Activated T-cell treated with anti-CD3 and anti-CD28 coated beads, Interleukin-2, amount 50 U/mL, for 1 hour (primary cell): ENCODE measurements around the gene DENND5A.
"Not testable (repeated sequence)": the region's sequence is repeated elsewhere in the genome, so short reads cannot be mapped to it uniquely, and the experiment has no call there.

Experiments used
- DNase-seq: peaks from one replicate; pipeline ENCODE4 v3.0.0-alpha.2; 2020

Gene DENND5A

DNA sequence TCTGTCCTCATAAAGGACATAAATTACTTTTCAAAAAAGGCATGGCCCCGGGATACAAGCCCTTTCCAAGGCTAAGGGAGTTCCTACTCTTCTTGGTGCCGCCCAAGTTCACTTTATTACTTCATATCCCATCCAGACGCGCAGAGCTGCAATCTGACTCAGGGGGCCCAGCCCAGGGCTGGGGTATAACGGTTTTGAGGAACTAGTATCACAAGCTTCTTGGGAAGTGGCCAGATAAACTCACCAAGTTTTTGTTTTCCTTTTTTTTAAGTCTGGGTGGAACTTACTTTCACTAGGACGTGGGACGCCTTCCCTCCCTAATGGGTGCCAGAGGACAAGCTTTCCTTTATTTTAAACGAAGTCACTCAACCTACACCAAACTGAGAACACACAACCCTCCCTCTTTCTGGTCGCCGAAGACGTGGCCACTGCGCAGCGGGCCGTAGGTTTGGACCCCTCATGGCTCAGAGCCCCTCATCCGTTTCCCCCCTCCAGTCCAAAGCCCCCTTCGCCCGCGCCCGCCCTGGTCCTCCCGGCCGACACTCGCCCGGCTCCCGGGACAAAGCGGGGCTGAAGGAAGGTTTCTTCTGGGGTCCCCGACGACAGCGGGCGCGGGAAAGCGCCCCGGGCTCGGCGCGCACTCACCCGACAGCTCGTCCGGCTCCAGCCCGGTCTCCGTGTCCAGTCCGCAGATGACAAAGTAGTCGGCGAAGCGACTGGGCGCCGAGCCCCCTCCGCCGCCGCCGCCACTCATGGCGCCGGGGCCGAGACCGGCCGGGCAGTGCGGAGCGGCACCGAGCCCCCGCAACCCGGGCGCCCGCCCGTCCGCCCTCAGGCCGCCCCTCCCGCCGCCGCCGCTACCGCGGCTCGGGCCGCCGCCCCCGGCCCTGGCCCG lies 587 bp downstream of the DENND5A start:
- peak; percentile 44 for DNase-seq

- DNase-seq: no peak
These were observed 1.3 kb downstream of the DENND5A start for GRCh38 chr11:9263840-9264315.

- DNase-seq: not testable (repeated sequence)
These were observed 4.4 kb downstream of the DENND5A start for GRCh38 chr11:9260838-9261146.

DNA sequence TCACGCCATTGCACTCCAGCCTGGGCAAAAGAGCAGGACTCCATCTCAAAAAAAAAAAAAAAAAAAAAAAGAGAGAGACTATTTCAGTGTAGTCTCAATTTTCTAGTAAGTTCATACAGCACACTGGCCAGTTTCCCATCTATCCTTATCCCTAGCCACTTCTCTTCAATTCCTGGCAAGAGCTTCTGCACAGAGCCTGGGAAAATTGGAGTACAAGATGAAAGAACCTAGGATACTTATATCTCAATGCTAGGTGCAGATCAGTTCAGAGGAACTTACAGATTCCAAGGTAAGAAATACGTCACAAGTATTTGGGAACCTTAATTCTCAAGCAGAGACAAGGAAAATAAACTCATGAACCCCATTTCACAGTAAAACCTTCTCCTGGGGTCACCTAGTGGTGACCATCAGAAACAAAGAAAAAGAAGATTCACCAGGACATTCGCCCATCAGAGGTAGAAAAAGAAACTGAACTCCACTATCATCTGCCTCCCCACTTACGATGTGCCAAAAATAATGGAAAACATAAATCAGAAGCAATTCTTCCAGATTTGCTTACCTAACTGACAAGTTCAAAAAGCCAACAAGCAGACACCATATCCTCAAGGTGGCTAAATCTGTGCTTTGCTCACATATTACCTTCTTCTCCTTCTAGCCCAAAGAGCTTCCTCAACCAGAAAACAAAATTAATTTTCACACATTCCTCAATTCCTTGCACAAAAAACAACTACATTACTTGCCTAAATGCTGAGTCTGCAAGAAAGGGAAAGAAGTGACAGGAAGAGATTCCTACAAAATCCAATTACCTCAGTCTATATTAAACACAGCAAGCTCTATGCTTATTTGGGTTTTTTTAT lies 4.9 kb downstream of the DENND5A start:
- no peak for DNase-seq

DNA sequence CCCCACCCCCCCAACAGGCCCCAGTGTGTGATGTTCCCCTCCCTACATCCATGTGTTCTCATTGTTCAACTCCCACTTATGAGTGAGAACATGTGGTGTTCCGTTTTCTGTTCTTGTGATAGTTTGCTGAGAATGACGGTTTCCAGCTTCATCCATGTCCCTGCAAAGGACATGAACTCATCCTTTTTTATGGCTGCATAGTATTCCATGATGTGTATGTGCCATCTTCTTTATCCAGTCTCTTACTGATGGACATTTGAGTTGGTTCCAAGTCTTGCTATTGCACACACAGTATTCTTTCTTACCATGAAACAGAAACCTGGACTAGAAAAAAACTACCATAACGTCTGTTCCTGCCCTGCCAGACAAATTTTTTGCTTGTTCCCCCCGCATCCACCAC lies 6.9 kb downstream of the DENND5A start:
- DNase-seq: not testable (repeated sequence)

GRCh38 chr11:9254416-9254815 lies 10.7 kb downstream of the DENND5A start:
- no peak for DNase-seq

GRCh38 chr11:9253086-9253485 lies 12.1 kb downstream of the DENND5A start:
- DNase-seq: no peak

- no peak for DNase-seq
These were observed 13.8 kb downstream of the DENND5A start for GRCh38 chr11:9251311-9251710.

DNA sequence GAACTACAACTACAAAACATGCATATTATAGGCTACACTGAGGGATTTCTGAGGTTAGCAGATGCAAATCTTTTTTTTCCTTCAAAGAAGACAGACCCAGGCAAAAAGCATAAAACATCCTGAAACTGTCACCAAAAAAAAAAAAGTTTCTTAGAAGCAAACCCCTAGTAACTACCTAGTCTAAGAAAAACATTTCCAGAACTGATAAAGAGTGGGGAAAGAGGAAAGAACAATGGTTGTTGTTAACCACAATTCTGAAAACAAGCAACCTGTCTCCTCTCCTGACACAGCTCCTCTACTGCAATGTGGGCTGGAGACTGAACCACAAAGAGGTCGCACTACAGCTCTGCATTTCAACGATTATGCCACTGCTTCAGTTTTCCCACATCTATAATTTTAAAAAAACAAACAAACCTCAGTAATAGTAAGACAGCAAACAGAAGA lies 15.0 kb downstream of the DENND5A start:
- peak; percentile 32 for DNase-seq

GRCh38 chr11:9249252-9249651 lies 15.9 kb downstream of the DENND5A start:
- no peak for DNase-seq

GRCh38 chr11:9247863-9248262 lies 17.3 kb downstream of the DENND5A start:
- DNase-seq: no peak

DNA sequence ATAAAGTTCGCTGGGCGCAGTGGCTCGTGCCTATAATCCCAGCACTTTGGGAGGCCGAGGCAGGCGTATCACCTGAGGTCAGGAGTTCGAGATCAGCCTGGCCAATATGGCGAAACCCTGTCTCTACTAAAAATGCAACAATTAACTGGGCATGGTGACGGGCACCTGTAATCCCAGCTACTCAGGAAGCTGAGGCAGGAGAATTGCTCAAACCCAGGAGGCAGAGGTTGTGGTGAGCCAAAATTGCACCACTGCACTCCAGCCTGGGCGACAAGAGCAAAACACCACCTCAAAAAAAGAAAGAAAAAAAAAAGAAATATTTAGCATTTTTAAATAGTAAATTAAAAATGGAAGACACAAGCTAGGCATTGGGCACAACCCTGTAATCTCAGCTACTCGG lies 28.9 kb downstream of the DENND5A start:
- DNase-seq: not testable (repeated sequence)

- DNase-seq: no peak
These were observed 32.7 kb downstream of the DENND5A start for GRCh38 chr11:9232482-9232881.

DNA sequence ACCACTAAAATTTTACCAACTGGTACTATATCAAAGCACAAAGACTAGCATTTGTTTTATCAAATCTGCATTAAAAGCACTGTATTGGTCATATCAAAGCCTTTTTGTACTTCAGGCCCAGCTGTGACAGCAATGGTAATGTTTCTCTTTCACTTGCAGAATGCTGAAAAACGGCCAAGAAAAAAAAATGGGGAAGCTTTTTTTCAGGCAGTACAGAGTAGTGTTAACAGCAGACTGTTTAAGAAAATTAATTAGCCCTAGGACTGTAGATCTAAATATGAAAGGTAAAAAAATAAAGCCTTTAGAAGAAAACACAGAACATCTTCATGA lies 33.3 kb downstream of the DENND5A start:
- DNase-seq: no peak

GRCh38 chr11:9230296-9230695 lies 34.9 kb downstream of the DENND5A start:
- no peak for DNase-seq

- no peak for DNase-seq
These were observed 37.1 kb downstream of the DENND5A start for GRCh38 chr11:9228091-9228490.

- DNase-seq: no peak
These were observed 39.3 kb downstream of the DENND5A start for GRCh38 chr11:9225748-9226298.

DNA sequence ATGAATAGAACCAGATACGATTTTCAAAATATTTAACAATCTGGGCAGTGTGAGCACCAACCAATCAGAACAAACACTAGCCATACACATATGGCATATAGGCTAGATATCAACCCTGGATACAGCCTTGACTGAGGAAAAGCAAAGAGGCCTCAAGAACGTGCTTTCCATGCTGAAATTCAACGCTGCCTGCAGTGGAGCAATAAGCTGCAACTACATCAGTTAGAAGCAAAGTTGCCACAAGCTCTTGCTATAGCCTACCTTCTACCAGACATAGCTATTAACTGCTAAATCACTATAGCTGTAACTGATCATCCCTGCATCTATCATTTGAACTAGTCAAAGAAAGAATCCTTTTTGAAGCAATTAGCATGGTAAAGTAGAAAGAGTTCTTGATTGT lies 42.5 kb downstream of the DENND5A start:
- DNase-seq: no peak

DNA sequence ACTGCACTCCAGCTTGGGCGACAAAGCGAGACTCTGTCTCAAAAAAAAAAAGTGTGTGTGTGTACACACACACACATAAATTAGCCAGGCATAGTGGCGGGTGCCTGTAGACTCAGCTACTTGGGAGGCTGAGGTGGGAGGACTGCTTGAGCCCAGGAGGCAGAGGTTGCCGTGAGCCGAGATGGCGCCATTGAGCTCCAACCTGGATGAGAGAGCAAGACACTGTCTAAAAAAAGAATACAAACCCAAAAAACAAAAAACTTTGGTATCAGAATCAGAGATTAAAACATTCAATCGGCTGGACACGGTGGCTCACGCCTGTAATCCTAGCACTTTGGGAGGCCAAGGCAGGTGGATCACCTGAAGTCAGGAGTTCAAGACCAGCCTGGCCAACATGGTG lies 44.3 kb downstream of the DENND5A start:
- not testable (repeated sequence) for DNase-seq

- DNase-seq: no peak
These were observed 45.6 kb downstream of the DENND5A start for GRCh38 chr11:9219572-9219971.

- DNase-seq: no peak
These were observed 46.0 kb downstream of the DENND5A start for GRCh38 chr11:9219115-9219514.

DNA sequence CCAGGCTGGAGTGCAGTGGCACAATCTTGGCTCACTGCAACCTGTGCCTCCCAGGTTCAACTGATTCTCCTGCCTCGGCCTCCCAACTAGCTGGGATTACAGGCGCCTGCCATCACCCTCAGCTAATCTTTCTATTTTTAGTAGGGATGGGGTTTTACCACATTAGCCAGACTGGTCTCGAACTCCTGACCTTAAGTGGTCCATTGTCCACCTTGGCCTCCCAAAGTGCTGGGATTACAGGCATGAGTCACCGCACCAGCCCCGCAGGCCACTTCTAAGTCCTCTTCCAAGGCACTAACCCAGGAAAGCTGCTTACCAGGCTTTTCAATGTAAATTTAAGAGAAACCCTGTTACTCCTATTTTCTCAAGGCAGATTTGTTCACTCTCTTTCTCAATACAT lies 50.4 kb downstream of the DENND5A start:
- no peak for DNase-seq

- no peak for DNase-seq
These were observed 53.8 kb downstream of the DENND5A start for GRCh38 chr11:9211322-9211721.

DNA sequence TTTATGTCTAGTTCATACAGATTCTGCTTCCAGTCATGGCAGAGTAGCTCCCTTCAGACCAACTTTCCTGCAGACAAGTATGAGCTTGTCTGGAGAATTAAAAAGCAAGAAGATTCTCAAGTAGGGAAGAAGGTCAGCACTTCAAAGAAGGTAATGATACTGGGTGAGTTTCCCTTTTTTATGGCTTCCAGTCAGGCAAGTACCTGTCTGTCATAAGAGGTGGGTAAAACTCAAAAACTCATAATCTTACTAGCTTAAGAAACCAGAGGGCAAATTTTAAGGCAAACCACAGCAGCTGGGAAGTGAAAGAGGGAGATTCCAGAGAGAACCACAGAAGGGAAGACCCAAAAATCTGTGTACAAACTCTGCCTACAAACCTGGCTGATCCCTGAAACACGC lies 54.2 kb downstream of the DENND5A start:
- DNase-seq: no peak
